ENCODE data around the gene FCN1. TPM values are rescaled to one million over a fixed set of nuclear protein-coding genes. Genes with fewer than 3 reads are reported as not detected.

Gene FCN1
- total and polyA plus RNA-seq, 10 of the 15 experiments (the other 5 are each of a cell fraction or from before 2014, with no cell fraction given), result 0.08 TPM; not detected in 9

- Histone ChIP-seq H3K9me3 (replicated peaks; ENCODE audit: control insufficient read depth, insufficient read depth, low read length) (no peaks in the 10 kb centered on the region; the same call in 2 of the 3 replicates), H2AFZ (ENCODE audit: control insufficient read depth, low read depth, low read length) (no peak overlapping the region), H3K27me3 (replicated peaks in 1 of 2; ENCODE audit: control insufficient read depth in 2 of 2, insufficient read depth in 2 of 2, low read length in 1 of 2) (no peaks in the 10 kb centered on the region; a peak in 1 of 4 replicates), H3K4me2 (ENCODE audit: control insufficient read depth, insufficient read depth) (no peak overlapping the region), H3K36me3 (ENCODE audit: control insufficient read depth in 2 of 2, insufficient read depth in 2 of 2, low read length in 1 of 2) (no peaks in the 10 kb centered on the region), H3K4me1 (ENCODE audit: control insufficient read depth, insufficient read depth, low read length) (no peaks in the 10 kb centered on the region), H3K27ac (ENCODE audit: control insufficient read depth, insufficient read depth) (no peak overlapping the region), H3K4me3 (no peak overlapping the region), H3K79me2 (ENCODE audit: control insufficient read depth, insufficient read depth, low read length) (no peaks in the 10 kb centered on the region), H4K20me1 (ENCODE audit: control insufficient read depth, insufficient read depth) (no peaks in the 10 kb centered on the region), H3K9ac (ENCODE audit: control insufficient read depth, insufficient read depth, low read length) (no peak overlapping the region)
- TF ChIP-seq NR2C2 (IDR thresholded peaks at IDR 0.05; ENCODE audit: borderline replicate concordance, control insufficient read depth, insufficient read length, low read depth), result no peak
- RAD21 ChIA-PET (ENCODE audit: unreplicated experiment), result interaction anchor here (1.0 kb wide), 1 partner anchor 108 kb away, joined by 3 read pairs; no protein-coding TSS in a partner anchor
- ATAC-seq (no peak), DNase-seq (ENCODE audit: low read depth, low spot score) (no peak), FAIRE-seq (no peak)
- intact Hi-C loops (cut with micrococcal nuclease; ENCODE audit: unreplicated experiment) (no loop called here), in situ Hi-C loops (cut with MboI) (no loop called here)
- POLR2A ChIA-PET, result no interaction called here
- CTCF ChIA-PET, result no interaction called here
- no TSS peak for BruUV-seq (replicated peaks)
- SMC1A ChIA-PET (ENCODE audit: uncharacterized antibody, unreplicated experiment), result no interaction called here
- 65% methylated on average over 26 of the region's 26 CpGs for WGBS (ENCODE audit: insufficient coverage, insufficient replicate concordance, low lambda C conversion rate, missing lambda C conversion rate)
Measured at GRCh38 chr9:134947265-134947955, 29.7 kb upstream of the FCN1 start.

GRCh38 chr9:134946663-134947062 lies 29.0 kb upstream of the FCN1 start:
- H3K4me3 ChIP-seq, result no peak overlapping the region
- H3K9ac ChIP-seq (ENCODE audit: control insufficient read depth, insufficient read depth, low read length), result no peak overlapping the region
- POLR2A ChIA-PET, result no interaction called here
- H3K27ac ChIP-seq (ENCODE audit: control insufficient read depth, insufficient read depth), result no peak overlapping the region
- SMC1A ChIA-PET (ENCODE audit: uncharacterized antibody, unreplicated experiment), result no interaction called here
- no peaks in the 10 kb centered on the region for H3K4me1 ChIP-seq (ENCODE audit: control insufficient read depth, insufficient read depth, low read length)
- no peaks in the 10 kb centered on the region for H3K79me2 ChIP-seq (ENCODE audit: control insufficient read depth, insufficient read depth, low read length)
- no peak overlapping the region for H3K4me2 ChIP-seq (ENCODE audit: control insufficient read depth, insufficient read depth)
- ATAC-seq, result no peak
- H2AFZ ChIP-seq (ENCODE audit: control insufficient read depth, low read depth, low read length), result no peak overlapping the region
- DNase-seq (ENCODE audit: low read depth, low spot score), result no peak
- no TSS peak for BruUV-seq (replicated peaks)
- no peaks in the 10 kb centered on the region; a peak in 1 of 4 replicates for H3K27me3 ChIP-seq (replicated peaks in 1 of 2; ENCODE audit: control insufficient read depth in 2 of 2, insufficient read depth in 2 of 2, low read length in 1 of 2)
- no peak for TF ChIP-seq NFYB (IDR thresholded peaks at IDR 0.05; ENCODE audit: insufficient read depth, low read depth, low read length)
- TF ChIP-seq TCF7 (IDR thresholded peaks at IDR 0.05; ENCODE audit: borderline replicate concordance), result no peak
- no peak for TF ChIP-seq IKZF1 (conservative IDR thresholded peaks at IDR 0.05)
- no peak for TF ChIP-seq E4F1 (IDR thresholded peaks at IDR 0.05; ENCODE audit: borderline replicate concordance, partially characterized antibody)
- TF ChIP-seq RAD51 (IDR thresholded peaks at IDR 0.05), result no peak
- no peak for TF ChIP-seq MTA3 (IDR thresholded peaks at IDR 0.05; ENCODE audit: borderline replicate concordance, low read length)
- no peak for TF ChIP-seq PAX5 (IDR thresholded peaks at IDR 0.05; ENCODE audit: borderline replicate concordance, low read depth, low read length)
- no peak for TF ChIP-seq ZSCAN29 (IDR thresholded peaks at IDR 0.05)
- no peak for TF ChIP-seq CHD2 (IDR thresholded peaks at IDR 0.05; ENCODE audit: borderline replicate concordance, low read depth, low read length)
- no peak for TF ChIP-seq HDAC2 (IDR thresholded peaks at IDR 0.05)
- TF ChIP-seq BRCA1 (IDR thresholded peaks at IDR 0.05; ENCODE audit: low read depth, low read length), result no peak
- TF ChIP-seq EP300 (IDR thresholded peaks at IDR 0.05; ENCODE audit: borderline replicate concordance in 1 of 2, control insufficient read depth in 1 of 2, low read depth in 2 of 2, low read length in 2 of 2), result no peak
- no peaks in the 10 kb centered on the region for H3K36me3 ChIP-seq (ENCODE audit: control insufficient read depth in 2 of 2, insufficient read depth in 2 of 2, low read length in 1 of 2)
- H4K20me1 ChIP-seq (ENCODE audit: control insufficient read depth, insufficient read depth), result no peaks in the 10 kb centered on the region
- in situ Hi-C loops (cut with MboI), result no loop called here
- intact Hi-C loops (cut with micrococcal nuclease; ENCODE audit: unreplicated experiment), result no loop called here
- H3K9me3 ChIP-seq (replicated peaks; ENCODE audit: control insufficient read depth, insufficient read depth, low read length), result no peaks in the 10 kb centered on the region; the same call in 2 of the 3 replicates
- RAD21 ChIA-PET (ENCODE audit: unreplicated experiment), result no interaction called here
- CTCF ChIA-PET, result no interaction called here
- no peak for FAIRE-seq

Measured in GM12878 (cell line).